HG02870 (cell line): Measurements from ENCODE around the gene DYRK2.
"Not testable (repeated sequence)": the region's sequence is repeated elsewhere in the genome, so short reads cannot be mapped to it uniquely, and the experiment has no call there.

Experiments
- ATAC-seq: cut with Tn5 transposase; IDR thresholded peaks from one replicate; pipeline ENCODE4 v1.9.1; 2021; ENCODE audit warnings: mild to moderate bottlenecking, moderate library complexity; ENCODE audit not compliant: unreplicated experiment

The DYRK2 gene

DNA sequence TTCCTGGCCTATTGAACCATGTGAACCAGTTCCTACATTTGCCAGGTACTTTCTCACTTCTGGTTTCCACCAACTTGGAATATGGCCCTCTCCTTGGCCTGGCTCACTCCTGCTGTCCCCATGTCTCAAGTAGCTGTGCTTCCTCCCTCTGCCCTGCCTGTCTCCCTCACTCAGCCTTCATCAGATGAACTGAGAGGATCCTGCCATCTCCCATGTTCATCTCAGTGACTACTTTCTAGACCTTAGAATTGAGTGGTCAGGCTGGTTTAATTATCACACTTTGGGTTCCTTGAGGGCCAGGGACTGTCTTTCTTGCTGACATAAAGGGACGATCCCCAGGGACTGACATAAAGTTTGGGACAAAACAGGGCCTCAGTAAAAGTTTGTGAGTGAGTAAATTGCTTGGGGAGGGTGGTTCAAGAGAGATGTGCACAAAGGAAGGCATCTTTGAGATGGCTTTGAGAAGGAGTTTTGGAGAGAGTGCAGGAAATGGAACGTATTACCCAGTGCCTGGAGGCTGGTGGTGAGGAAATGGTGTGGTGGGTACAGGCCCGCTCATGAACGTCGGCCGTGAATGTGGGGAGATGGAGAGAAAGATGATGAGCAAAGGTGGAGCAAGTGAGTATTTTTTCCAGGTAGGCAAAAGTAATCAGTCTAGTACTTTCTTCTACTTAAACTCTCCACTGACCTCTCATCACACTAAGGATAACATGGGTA, 20.8 kb downstream of the DYRK2 start:
- no peak for ATAC-seq

DNA sequence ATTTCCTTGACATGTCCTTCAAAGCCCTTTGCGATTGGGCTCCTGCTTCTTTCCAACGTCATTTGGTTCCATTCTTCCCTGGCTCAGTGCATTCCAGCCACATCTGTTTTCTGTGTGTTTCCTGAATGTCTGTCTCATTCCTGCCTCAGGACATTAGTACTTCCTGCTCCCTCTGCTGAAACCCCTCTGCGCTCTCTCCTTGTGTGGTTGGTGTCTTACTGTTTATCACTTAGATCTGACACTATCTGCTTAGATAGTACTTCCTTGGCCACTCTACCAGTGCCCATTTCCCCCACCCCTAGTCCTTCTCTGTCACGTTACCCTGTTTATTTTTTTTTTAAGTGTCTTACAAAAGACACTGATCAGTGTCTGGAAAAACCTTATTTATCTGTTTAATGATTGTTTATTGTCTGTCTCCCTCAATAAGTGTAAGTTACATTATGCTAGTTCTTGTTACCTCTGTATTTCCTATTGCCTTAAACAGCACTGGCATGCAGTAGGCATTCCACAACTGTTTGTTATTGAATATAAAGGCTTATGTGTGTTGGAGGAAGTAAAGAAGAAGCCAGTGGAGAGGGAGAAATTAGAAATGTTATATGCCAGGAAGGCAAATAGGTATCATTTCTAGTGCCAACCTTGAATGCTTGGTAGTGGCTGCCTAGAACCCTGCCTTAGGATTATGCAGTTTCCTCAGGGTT, 21.5 kb downstream of the DYRK2 start:
- no peak for ATAC-seq

DNA sequence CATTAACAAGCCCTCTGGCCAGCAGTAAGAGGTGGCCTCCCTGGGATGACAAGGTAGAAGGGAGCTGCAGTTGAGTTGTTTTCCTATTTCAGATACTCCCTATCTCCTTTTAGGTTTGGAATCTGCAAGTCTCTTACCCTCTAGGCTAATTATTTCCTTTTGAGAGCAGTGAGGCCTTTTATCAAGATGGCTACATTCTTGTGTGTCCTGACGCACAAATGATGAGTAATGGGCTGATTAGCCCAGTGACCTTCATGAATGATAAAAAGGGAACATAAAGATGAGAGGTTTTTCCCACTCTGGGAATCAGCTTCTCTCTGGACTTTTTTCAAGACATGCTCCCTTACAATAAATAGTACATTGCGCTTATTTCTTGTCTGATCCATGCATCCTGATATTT, 22.9 kb downstream of the DYRK2 start:
- ATAC-seq = no peak

DNA sequence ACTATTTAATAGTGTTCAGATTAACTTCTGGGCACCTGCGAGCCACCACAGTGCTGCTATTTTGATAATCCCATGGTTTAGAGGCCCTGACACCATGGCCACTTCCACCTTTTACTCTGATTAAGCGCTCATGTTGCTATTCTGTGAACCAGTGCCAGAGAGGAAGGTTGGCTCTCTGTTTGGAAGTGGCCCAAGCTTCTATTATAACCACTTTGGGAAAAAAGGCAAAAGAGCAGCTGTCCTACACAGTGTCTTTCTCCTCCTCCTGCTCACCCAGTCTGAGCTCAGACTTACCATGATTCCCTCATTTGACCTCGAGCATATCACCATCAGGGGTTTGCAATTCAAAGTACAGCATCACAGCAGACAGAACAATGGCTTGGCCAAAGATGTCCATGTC, 23.3 kb downstream of the DYRK2 start:
- ATAC-seq = no peak

DNA sequence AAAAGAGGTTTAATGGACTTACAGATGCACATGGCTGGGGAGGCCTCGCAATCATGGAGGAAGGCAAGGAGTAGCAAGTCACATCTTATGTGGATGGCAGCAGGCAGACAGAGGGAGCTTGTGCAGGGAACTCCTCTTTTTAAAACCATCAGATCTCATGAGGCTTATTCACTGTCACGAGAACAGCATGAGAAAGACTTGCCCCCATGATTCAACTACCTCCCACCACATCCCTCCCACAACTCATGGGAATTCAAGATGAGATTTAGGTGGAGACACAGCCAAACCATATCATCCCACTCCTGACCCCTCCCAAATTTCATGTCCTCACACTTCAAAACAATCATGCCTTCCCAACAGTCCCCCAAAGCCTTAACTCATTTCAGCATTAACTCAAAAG, 24.0 kb downstream of the DYRK2 start:
- not testable (repeated sequence) for ATAC-seq

DNA sequence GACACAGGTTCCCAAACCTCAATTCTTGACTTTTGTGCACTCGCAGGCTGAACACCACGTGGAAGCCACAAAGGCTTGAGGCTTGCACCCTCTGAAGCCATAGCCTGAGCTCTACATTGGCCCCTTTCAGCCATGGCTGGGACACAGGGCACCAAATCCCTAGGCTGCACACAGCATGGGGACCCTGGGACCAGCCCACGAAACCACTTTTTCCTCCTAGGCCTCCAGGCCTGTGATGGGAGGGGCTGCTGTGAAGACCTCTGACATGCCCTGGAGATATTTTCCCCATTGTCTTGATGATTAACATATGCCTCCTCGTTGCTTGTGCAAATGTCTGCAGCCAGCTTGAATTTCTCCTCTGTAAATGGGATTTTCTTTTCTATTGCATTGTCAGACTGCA, 25.0 kb downstream of the DYRK2 start:
- not testable (repeated sequence) for ATAC-seq

DNA sequence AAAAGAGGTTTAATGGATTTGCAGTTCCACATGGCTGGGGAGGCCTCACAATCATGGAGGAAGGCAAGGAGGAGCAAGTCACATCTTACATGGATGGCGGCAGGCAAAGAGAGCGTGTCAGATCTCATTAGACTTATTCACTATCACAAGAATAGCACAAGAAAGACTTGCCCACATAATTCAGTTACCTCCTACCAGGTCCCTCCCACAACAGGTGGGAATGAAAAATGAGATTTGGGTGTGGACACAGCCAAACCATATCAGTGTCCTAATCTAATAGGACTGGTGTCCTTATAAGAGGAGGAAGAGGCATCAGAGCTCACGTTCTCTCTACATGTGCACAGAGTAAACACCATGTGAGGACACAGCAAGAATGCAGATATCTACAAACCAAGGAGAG, 25.9 kb downstream of the DYRK2 start:
- ATAC-seq = no peak

DNA sequence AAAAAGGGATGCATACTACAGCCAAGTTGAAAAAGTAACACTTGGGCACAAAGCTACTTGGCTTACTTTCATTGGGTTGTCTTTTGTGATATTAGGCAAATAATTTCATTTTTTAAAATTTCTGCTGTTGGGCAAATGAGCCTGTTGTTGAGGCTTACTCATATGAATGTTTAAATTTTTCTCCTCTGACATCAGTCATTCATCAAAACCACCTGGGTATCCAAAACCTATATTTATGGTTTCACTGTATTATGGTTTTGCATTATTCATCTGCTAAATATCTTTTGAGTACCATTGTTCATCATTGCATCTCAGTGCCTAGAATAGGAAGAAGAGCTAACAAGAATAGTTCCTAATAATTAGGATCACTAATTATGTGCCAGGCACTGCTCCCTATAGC, 28.1 kb downstream of the DYRK2 start:
- no peak for ATAC-seq

DNA sequence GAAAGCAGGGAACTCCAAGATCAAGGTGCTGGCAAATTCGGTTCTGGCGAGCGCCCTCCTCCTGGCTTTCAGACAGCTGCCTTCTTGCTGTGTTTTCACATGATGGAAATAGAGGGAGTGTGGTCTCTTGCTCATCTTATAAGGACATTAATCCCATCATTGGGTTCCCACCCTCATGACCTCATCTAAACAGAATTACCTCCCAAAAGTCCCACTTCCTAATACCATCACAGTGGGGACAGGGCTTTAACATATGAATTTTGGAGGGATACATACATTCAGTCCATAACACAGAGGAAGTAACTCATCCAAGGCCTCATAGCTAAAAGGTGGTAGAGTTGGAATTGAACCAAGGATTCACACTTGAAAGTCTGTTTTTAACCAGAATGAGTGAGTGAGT, 28.6 kb downstream of the DYRK2 start:
- no peak for ATAC-seq

DNA sequence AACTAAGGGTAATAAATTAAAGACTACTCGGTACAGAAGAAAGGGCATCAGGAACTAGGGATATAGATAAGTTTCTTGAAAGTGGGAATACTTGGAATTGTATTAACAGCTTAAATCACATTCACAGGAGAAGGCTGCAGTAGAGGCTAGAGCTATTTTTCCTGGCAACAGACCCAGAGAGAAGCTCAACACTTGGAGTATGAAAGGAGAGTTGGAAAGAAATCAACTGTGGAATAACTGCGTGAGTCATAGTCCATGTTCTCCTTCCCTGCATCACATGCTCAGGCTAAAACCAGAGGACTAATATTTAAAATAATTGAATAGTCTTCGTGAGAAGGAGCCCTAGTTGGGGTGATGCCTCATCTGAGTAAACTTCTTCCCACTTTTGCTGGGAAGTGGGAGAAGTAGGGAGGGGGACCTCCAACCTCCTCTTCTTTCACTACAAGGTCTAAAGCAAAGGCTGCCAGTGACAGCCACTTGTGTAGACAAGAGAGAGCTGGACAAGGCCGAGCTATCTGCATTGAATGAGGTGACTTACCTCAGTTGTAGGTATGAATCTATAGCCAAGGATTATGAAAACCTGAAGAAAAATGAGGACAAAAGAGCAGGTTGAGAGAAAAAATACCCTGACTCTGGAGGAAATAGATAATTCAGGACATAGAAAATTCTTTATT, 32.7 kb downstream of the DYRK2 start:
- ATAC-seq = no peak

DNA sequence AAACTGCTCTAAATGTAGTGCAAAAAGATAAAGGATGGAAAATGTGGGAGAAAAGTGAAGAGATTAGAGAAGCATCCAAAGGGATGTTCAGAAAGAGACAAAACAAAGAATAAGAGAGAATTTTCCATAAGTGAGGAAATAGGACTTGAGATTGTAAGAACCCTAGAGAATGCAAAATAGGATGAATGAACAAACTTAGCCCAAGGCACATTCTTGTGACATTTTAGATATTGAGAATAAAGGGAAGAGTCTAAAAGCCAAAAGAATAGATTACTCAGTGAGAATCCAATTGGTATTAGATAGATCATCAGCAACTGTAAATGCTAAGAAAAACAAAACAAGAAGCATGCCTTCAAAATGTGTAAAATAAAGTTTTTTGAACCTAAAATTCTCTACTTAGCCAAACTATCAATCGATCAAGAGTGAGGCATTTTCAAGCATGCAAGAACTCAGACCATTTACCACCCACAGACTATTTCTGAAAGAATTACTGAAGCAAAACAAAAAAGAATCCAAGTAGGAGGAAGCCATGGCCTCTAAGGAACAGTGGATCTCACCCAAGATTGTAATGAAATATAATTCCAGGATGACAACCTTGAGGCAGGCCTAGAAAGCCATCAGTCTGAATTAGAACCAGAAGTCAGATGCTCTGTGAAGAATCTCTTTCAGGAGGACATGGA, 33.5 kb downstream of the DYRK2 start:
- ATAC-seq = no peak

DNA sequence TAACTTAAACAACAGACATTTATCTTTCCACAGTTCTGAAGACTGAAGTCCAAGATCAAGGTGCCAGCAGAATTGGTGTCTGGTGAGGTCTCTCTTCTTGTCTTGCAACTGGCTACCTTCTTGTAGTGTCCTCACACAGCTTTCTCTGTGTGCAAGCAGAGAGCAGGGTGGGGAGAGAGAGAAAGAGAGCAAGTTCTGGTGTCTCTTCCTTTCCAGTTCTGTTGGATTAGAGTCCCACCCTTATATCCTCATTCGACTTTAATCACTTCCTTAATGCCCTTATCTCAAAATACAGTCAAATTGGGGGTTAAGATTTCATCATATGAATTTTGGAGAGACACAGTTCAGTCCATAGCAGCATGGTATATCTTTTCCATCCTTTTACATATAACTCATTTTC, 40.8 kb downstream of the DYRK2 start:
- ATAC-seq = no peak

DNA sequence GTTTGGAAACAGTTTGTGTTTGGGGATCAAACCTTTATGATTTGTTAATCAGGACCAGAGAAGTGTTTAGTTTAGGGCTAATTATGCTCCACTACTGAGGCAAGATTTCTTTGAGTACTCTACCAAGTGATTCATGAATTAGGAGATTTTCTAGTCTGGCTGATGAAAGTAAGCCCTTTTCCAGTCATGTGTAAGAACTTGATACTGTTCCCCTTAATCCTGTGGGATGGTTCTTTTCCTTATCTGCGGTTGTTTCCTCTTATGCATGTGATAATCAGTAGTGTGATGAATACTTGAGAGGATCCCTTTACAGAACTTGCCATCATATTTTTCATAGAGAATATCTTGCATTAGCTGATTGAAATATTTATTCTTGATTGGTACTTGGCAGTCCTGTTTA, 42.1 kb downstream of the DYRK2 start:
- no peak for ATAC-seq

DNA sequence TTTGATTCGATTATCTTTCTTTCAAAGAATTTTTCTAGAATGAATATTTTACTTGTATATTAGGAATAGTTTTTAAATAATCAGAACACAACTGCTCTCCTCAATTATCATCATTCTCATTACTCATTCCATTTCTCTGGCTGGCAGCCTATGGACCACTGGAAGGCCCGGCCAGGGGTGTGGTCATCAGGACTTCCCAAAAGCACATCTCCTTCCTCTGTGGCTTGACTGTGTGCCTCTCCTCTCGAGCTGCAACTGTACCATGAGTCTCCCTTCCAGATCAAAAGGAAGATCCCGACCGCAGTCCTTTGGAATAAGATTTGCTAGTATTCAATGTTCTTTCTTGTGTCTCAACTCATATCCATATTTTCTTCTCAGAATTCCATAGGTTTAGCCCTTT, 42.7 kb downstream of the DYRK2 start:
- ATAC-seq = no peak

DNA sequence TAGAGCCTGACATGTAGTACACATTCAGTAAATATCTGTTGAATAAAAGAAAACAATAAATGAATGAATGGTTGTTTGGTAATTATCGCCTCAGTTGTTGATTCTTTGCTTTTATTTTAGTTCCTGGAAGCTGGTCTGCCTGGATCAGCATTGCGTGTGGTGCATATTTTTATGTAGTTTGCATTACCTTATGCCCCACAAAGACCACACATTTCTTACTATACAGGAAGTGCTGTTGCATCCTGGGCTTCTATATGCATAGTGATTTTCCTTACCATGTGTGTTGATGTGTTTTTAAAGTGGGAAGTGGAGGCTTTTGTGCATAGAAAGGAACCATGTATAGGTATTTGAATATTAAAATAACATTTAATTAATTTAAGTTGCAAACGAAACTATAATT, 43.6 kb downstream of the DYRK2 start:
- ATAC-seq = no peak

DNA sequence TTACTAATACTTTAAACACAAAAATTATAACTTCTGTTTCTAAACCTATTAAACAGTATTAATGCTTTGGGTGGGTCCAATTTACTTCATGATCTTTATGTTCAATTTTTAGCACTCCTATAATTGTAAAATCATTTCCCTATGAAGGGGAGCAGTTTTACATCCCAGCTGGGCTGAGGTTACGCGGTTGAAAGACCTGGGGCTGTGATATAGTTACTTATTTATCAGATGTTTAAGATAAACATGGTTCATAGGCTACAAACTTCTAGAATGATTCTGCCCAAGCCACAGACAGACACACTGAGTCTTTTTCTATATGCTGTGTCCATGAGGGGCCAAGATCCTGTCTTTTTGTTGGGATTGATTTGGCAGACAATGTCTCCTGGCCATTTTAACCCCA, 44.4 kb downstream of the DYRK2 start:
- no peak for ATAC-seq

DNA sequence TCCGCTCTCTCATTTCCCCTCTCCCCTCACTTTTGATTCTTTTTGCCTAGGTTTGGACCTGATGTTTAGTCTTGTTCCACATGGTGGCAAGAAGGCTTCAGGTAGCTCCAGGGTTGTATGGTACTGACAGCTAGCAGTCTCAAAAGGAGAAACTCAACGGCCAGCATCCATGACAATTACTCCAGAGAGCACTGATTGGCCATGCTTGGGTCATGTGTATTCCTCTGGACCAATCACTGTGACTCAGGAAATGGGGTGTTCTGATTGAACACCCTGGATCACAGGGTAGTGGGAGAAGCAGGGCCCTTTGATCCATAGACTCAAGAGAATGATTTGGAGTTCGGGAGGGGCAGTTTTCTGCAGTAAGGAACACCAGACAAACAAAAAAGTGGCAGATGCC, 45.3 kb downstream of the DYRK2 start:
- ATAC-seq = no peak

DNA sequence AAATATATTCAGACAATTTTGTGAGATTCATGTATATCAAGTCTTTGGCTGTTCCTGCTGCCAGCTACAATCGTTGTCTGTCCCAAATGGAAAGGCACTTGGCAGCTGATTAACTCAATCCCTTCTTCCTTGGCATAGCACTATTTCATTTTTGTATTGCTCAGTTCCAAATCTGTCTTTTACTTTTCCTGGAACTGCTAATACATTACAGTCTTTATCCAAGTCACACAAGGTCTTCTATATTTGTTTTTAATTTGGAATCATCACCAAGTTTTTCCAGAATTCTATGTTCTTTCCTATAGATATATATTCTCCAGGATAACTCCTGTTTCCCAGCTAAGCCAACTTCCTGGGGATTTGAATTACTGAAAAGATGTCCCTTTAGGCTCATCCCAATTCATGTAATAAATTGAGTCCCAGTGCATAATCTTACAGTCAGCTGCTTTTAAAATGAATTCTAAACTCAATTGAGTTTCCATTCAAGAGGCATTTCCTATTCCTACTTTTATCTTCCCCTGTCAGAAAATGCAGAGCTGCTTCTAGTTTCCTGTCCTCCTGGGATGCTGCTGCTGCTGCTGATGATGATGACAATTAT, 45.9 kb downstream of the DYRK2 start:
- ATAC-seq = no peak

DNA sequence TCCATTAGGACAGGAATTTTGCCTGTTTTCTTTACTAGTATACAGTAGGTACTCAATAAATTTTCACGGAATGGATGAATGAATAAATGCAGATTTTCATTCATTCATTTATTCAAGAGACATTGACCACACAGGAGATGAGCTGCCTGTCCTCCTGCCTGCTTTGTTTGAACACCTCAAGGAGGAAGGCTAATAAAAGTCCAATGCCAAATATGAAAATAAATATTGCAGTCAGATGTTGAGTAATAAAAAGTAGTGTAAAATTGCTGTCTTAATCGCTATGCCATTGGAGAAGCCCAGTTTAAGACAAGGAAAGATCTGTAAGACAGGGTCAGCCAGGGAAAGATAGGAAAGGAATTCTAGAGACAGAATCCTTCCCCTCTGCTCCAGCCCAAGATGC, 47.4 kb downstream of the DYRK2 start:
- no peak for ATAC-seq

DNA sequence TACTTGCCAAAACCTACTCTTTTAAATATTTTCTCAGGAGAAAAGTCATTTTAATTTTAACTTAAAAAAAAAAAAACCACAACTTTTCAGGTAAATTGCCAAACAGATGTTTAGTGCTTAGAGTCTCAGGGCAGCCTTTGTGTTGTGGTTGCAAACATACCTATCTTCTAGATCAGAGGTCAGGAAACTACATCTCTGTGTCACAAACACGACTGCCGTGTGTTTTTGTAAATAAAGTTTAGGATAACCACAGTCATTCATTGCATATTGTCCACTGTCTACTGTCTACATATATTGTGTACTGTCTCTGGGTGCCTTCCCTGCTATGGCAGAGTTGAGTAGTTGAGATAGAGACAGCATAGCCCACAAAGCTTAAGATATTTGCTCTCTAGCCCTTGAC, 48.9 kb downstream of the DYRK2 start:
- ATAC-seq = no peak

DNA sequence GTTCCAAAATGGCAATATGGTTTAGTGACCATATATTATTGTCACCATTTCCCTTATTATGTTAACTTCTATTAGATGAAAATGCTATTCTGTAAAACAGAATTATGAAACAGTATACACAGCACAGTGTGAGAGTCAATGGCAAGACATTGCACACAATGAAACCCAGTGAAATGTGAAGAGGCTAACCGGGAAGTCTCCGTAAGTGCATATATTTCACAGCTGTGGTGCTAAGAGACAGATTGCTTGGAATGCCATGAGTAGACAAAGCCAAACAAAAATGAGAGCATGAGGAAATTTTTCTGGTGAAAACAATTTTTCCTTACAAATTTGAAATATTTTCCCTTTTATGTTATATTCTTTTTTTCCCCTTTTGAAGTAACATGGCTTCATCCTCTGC, 49.4 kb downstream of the DYRK2 start:
- ATAC-seq = no peak
